Measurements from ENCODE around the gene COX5A.

- TF ChIP-seq EZH2 (IDR thresholded peaks at IDR 0.05; ENCODE audit: borderline replicate concordance, low read length): no peak
- TF ChIP-seq CTCF (IDR thresholded peaks at IDR 0.05; ENCODE audit: low read length): no peak
Observed at GRCh38 chr15:74888716-74889115, 49.2 kb downstream of the COX5A start.
